H9 (cell line): ENCODE measurements around the gene IL6R. TPM values are rescaled to one million over a fixed set of nuclear protein-coding genes. Genes with fewer than 3 reads are reported as not detected.

Source experiments
- DNase-seq: peaks from one replicate; pipeline ENCODE4 v3.0.0-alpha.2; 2017
- H2AFZ ChIP-seq: one replicate; pipeline ENCODE4 v1.6.1; 2013; ENCODE audit warnings: mild to moderate bottlenecking, low read length, control low read depth, moderate library complexity
- H2AK5ac ChIP-seq: 2 replicates; pipeline ENCODE4 v1.6.1; 2013; ENCODE audit warnings: low read length, control low read depth, mixed read lengths; ENCODE audit not compliant: insufficient read length
- H2BK120ac ChIP-seq: one replicate; pipeline ENCODE4 v1.6.1; 2013; ENCODE audit warnings: low read depth, mild to moderate bottlenecking, low read length, control low read depth, inconsistent platforms; ENCODE audit not compliant: poor library complexity, severe bottlenecking
- H2BK12ac ChIP-seq: 2 replicates; pipeline ENCODE4 v1.6.1; 2013; ENCODE audit warnings: low read length, control low read depth, mixed read lengths, low read depth; ENCODE audit not compliant: insufficient read length
- H2BK15ac ChIP-seq: 2 replicates; pipeline ENCODE4 v1.6.1; 2013; ENCODE audit warnings: low read depth, low read length, control low read depth
- H2BK20ac ChIP-seq: one replicate; pipeline ENCODE4 v1.6.1; 2013; ENCODE audit warnings: low read depth, mild to moderate bottlenecking, low read length, control low read depth, inconsistent platforms; ENCODE audit not compliant: poor library complexity, severe bottlenecking
- H2BK5ac ChIP-seq: 2 replicates; pipeline ENCODE4 v1.6.1; 2013; ENCODE audit warnings: low read length, control low read depth, mixed read lengths; ENCODE audit not compliant: insufficient read length
- H3K14ac ChIP-seq: 2 replicates; pipeline ENCODE4 v1.6.1; 2013; ENCODE audit warnings: low read length, control low read depth; ENCODE audit not compliant: insufficient read depth
- H3K18ac ChIP-seq: 2 replicates; pipeline ENCODE4 v1.6.1; 2013; ENCODE audit warnings: low read depth, mild to moderate bottlenecking, mixed read lengths, low read length, control low read depth; ENCODE audit not compliant: insufficient read length
- H3K23ac ChIP-seq: 2 replicates; pipeline ENCODE4 v1.6.1; 2013; ENCODE audit warnings: low read length, control low read depth, mixed read lengths, low read depth; ENCODE audit not compliant: insufficient read length
- H3K23me2 ChIP-seq: 2 replicates; pipeline ENCODE4 v1.6.1; 2013; ENCODE audit warnings: low read depth, mild to moderate bottlenecking, mixed read lengths, low read length, control low read depth; ENCODE audit not compliant: insufficient read length, poor library complexity, severe bottlenecking
- H3K27ac ChIP-seq: 2 replicates; pipeline ENCODE4 v1.5.1; 2013; ENCODE audit warnings: low read length, control low read depth, mixed read lengths, low read depth; ENCODE audit not compliant: insufficient read length
- H3K27me3 ChIP-seq: 2 replicates; pipeline ENCODE4 v1.6.1; 2013; ENCODE audit warnings: low read length, control low read depth, inconsistent platforms; ENCODE audit not compliant: insufficient read depth
- H3K4ac ChIP-seq: 2 replicates; pipeline ENCODE4 v1.6.1; 2013; ENCODE audit warnings: low read depth, mild to moderate bottlenecking, control low read depth, inconsistent platforms, low read length, moderate library complexity
- H3K4me1 ChIP-seq: 2 replicates; pipeline ENCODE4 v1.6.1; 2013; ENCODE audit warnings: low read length, control low read depth, inconsistent platforms; ENCODE audit not compliant: insufficient read depth
- H3K4me2 ChIP-seq: 2 replicates; pipeline ENCODE4 v1.6.1; 2013; ENCODE audit warnings: low read length, control low read depth, mixed read lengths; ENCODE audit not compliant: insufficient read length, insufficient read depth
- H3K56ac ChIP-seq: 2 replicates; pipeline ENCODE4 v1.6.1; 2013; ENCODE audit warnings: low read depth, mild to moderate bottlenecking, mixed read lengths, low read length, control low read depth; ENCODE audit not compliant: insufficient read length
- H3K79me1 ChIP-seq: 2 replicates; pipeline ENCODE4 v1.6.1; 2013; ENCODE audit warnings: low read depth, mild to moderate bottlenecking, moderate library complexity, low read length, control low read depth, inconsistent platforms; ENCODE audit not compliant: insufficient read depth, poor library complexity, severe bottlenecking
- H3K79me2 ChIP-seq: 2 replicates; pipeline ENCODE4 v1.6.1; 2013; ENCODE audit warnings: low read length, control low read depth, inconsistent platforms; ENCODE audit not compliant: insufficient read depth
- H3K9ac ChIP-seq: 2 replicates; pipeline ENCODE4 v1.6.1; 2013; ENCODE audit warnings: low read length, control low read depth, mixed read lengths; ENCODE audit not compliant: insufficient read length; ENCODE audit errors: extremely low read depth
- H3K9me3 ChIP-seq: one replicate; pipeline ENCODE4 v1.6.1; 2013; ENCODE audit warnings: low read depth, low read length, inconsistent platforms; ENCODE audit not compliant: control insufficient read depth
- H3T11ph ChIP-seq: one replicate; pipeline ENCODE4 v1.6.1; 2013; ENCODE audit warnings: mild to moderate bottlenecking, low read length, control low read depth, inconsistent platforms
- H4K20me1 ChIP-seq: one replicate; pipeline ENCODE4 v1.6.1; 2013; ENCODE audit not compliant: control insufficient read depth, insufficient read length, insufficient read depth
- H4K5ac ChIP-seq: 2 replicates; pipeline ENCODE4 v1.6.1; 2013; ENCODE audit warnings: low read depth, mild to moderate bottlenecking, mixed read lengths, low read length, control low read depth; ENCODE audit not compliant: insufficient read length
- H4K8ac ChIP-seq: replicated peaks from 2 replicates; pipeline ENCODE4 v1.6.1; 2013; ENCODE audit warnings: low read length, control low read depth, mixed read lengths, low read depth; ENCODE audit not compliant: insufficient read length
- H4K91ac ChIP-seq: 2 replicates; pipeline ENCODE4 v1.6.1; 2013; ENCODE audit warnings: low read depth, mild to moderate bottlenecking, moderate library complexity, mixed read lengths, low read length, control low read depth; ENCODE audit not compliant: insufficient read length
- H3K27ac Mint-ChIP-seq, 3 experiments: 2 replicates in 2 of 3; 3 replicates in 1 of 3; pipeline ENCODE4 v1.8.0; 2020 to 2021; ENCODE audit warnings: mixed read lengths in 3 of 3, mild to moderate bottlenecking in 1 of 3, moderate library complexity in 1 of 3
- H3K27me3 Mint-ChIP-seq: 2 replicates; pipeline ENCODE4 v1.8.0; 2021; ENCODE audit warnings: low read depth, mild to moderate bottlenecking, moderate library complexity, mixed read lengths
- H3K36me3 Mint-ChIP-seq, 3 experiments: 2 replicates in 2 of 3; 3 replicates in 1 of 3; pipeline ENCODE4 v1.8.0; 2020 to 2021; ENCODE audit warnings: low read depth in 3 of 3, mixed read lengths in 3 of 3; ENCODE audit not compliant: insufficient read depth in 1 of 3
- H3K4me1 Mint-ChIP-seq, 2 experiments: 2 replicates each; pipeline ENCODE4 v1.8.0; 2020; ENCODE audit warnings: mixed read lengths in 2 of 2
- H3K4me3 Mint-ChIP-seq, 2 experiments: 2 replicates in 1 of 2; 3 replicates in 1 of 2; pipeline ENCODE4 v1.8.0; 2020 to 2021; ENCODE audit warnings: mild to moderate bottlenecking in 2 of 2, mixed read lengths in 2 of 2, moderate library complexity in 1 of 2
- H3K9me3 Mint-ChIP-seq, 2 experiments: 2 replicates in 1 of 2; 3 replicates in 1 of 2; pipeline ENCODE4 v1.8.0; 2020; ENCODE audit warnings: mild to moderate bottlenecking in 2 of 2, mixed read lengths in 2 of 2, moderate library complexity in 1 of 2
- CTCF ChIP-seq: fragments of 200-600 bp; sonication (generic); conservative IDR thresholded peaks from 3 replicates; pipeline ENCODE4 v1.8.0; 2021; ENCODE audit warnings: antibody characterized with exemption, mild to moderate bottlenecking
- WGBS: extraction: QIAGEN DNeasy Blood & Tissue Kit; methylation state at CpG from one replicate; pipeline ENCODE4 v1.1.7; 2013; ENCODE audit warnings: missing lambda C conversion rate, low lambda C conversion rate, mixed read lengths; ENCODE audit not compliant: insufficient read length; ENCODE audit errors: extremely low coverage; 5-methylcytosine and 5-hydroxymethylcytosine counted together
- total RNA-seq: library from RNA; stranded (reverse); gene quantifications from 2 replicates; pipeline ENCODE4 v1.2.1, GENCODE V29; 2021

IL6R gene
- total RNA-seq, 1 experiment from 2014 or later: 1.7 TPM

- Histone ChIP-seq H4K91ac (no peak overlapping the region), H3K9ac (no peak overlapping the region), H2BK15ac (no peak overlapping the region), H3K27ac (no peak overlapping the region), H2BK12ac (no peak overlapping the region), H3T11ph (no peak overlapping the region), H2AK5ac (no peak overlapping the region), H2BK20ac (no peak overlapping the region), H3K23ac (no peak overlapping the region), H3K9me3 (no peaks in the 10 kb centered on the region), H3K4me1 (no peaks in the 10 kb centered on the region; the same call in 1 of the 2 replicates), H3K4me2 (no peak overlapping the region), H3K56ac (no peak overlapping the region), H3K4ac (no peak overlapping the region), H3K18ac (no peak overlapping the region), H4K5ac (no peak overlapping the region), H3K23me2 (peaks cover 2% of the 10 kb centered on the region), H3K79me1 (no peaks in the 10 kb centered on the region), H4K8ac (no peak overlapping the region), H4K20me1 (peaks cover 3% of the 10 kb centered on the region), H2AFZ (no peak overlapping the region), H2BK5ac (no peak overlapping the region), H3K14ac (no peak overlapping the region), H3K79me2 (no peaks in the 10 kb centered on the region), H2BK120ac (no peak overlapping the region), H3K27me3 (no peaks in the 10 kb centered on the region; the same call in 1 of the 2 replicates)
- H3K4me1 Mint-ChIP-seq: peaks cover 8 to 10% of the 10 kb centered on the region in 2 experiments
- no peaks in the 10 kb centered on the region for H3K9me3 Mint-ChIP-seq
- WGBS: no CpG with 5 or more reads among the region's 1 CpG
- DNase-seq: no peak
- no peak for TF ChIP-seq CTCF
- no peak overlapping the region for H3K27ac Mint-ChIP-seq
- H3K36me3 Mint-ChIP-seq: no peaks in the 10 kb centered on the region
- no peak overlapping the region for H3K4me3 Mint-ChIP-seq
- peaks cover 8% of the 10 kb centered on the region for H3K27me3 Mint-ChIP-seq
These were observed 85.2 kb downstream of the IL6R start for GRCh38 chr1:154490317-154490716.
